K562 (cell line): ENCODE measurements around the gene UBR4. TPM values are rescaled to one million over a fixed set of nuclear protein-coding genes. Genes with fewer than 3 reads are reported as not detected.

Experiments
- CAMTA2 ChIP-seq: fragments of 250-450 bp; sonication (Bioruptor Pico); conservative IDR thresholded peaks from 2 replicates; pipeline ENCODE4 v1.5.1; 2022
- CEBPB ChIP-seq: fragments of 450-650 bp; IDR thresholded peaks from 2 replicates; pipeline ENCODE4 v1.6.1; 2016; ENCODE audit warnings: missing genetic modification characterization, missing compliant biosample characterization
- ERF ChIP-seq: fragments of 450-650 bp; formaldehyde crosslinking; IDR thresholded peaks from 2 replicates; pipeline ENCODE4 v1.4.0; 2020; ENCODE audit warnings: mild to moderate bottlenecking, mixed read lengths
- FOXK2 ChIP-seq, 2 experiments: fragments of 450-650 bp; IDR thresholded peaks in 1 of 2; conservative IDR thresholded peaks in 1 of 2; 2 replicates each; pipeline ENCODE4 v1.6.1; 2016; ENCODE audit warnings: low read depth in 2 of 2, mild to moderate bottlenecking in 1 of 2
- HINFP ChIP-seq: fragments of 450-650 bp; conservative IDR thresholded peaks from 2 replicates; pipeline ENCODE4 v1.6.1; 2016; ENCODE audit warnings: missing genetic modification characterization, low read depth, mild to moderate bottlenecking, control low read depth, missing compliant biosample characterization
- MAFK ChIP-seq: IDR thresholded peaks from 2 replicates; pipeline ENCODE4 v1.6.1; 2011; ENCODE audit warnings: low read length, improper control_type of control experiment
- MTA1 ChIP-seq: fragments of 450-650 bp; IDR thresholded peaks from 2 replicates; pipeline ENCODE4 v1.6.1; 2017; ENCODE audit warnings: borderline replicate concordance
- MTA2 ChIP-seq: fragments of 450-650 bp; IDR thresholded peaks from 2 replicates; pipeline ENCODE4 v1.6.1; 2016; ENCODE audit warnings: low read depth
- NCOA1 ChIP-seq: fragments of 450-650 bp; IDR thresholded peaks from 2 replicates; pipeline ENCODE4 v1.6.1; 2016; ENCODE audit warnings: low read depth
- NFE2 ChIP-seq: IDR thresholded peaks from 2 replicates; pipeline ENCODE4 v1.6.1; 2014; ENCODE audit warnings: antibody characterized with exemption, low read depth
- NR2C2 ChIP-seq, 2 experiments: fragments of 200-800 bp in 1 of 2; sonication (Bioruptor generic) in 1 of 2; sonication (generic) in 1 of 2; formaldehyde crosslinking in 1 of 2; IDR thresholded peaks; 2 replicates each; pipeline versions ENCODE4 v1.6.1 to v1.8.0; 2016 to 2022; ENCODE audit warnings: mild to moderate bottlenecking in 1 of 2, missing compliant biosample characterization in 1 of 2, missing genetic modification characterization in 1 of 2, missing genetic modification reagents in 1 of 2
- RBBP5 ChIP-seq: fragments of 200-600 bp; sonication (generic); IDR thresholded peaks from 2 replicates; pipeline ENCODE4 v1.6.1; 2012; ENCODE audit warnings: borderline replicate concordance, mild to moderate bottlenecking, low read length, control low read depth, inconsistent platforms; ENCODE audit not compliant: insufficient read depth, poor library complexity, severe bottlenecking
- RBM22 ChIP-seq: fragments of 200-400 bp; formaldehyde crosslinking; IDR thresholded peaks from 2 replicates; pipeline ENCODE4 v1.6.1; 2018; ENCODE audit warnings: low read length, low read depth; ENCODE audit not compliant: poor library complexity, severe bottlenecking
- SUPT5H ChIP-seq: fragments of 450-650 bp; IDR thresholded peaks from 2 replicates; pipeline ENCODE4 v1.6.1; 2016
- THRA ChIP-seq: fragments of 450-650 bp; IDR thresholded peaks from 2 replicates; pipeline ENCODE4 v1.6.1; 2017; ENCODE audit warnings: mild to moderate bottlenecking, moderate library complexity
- TRIM25 ChIP-seq: fragments of 450-650 bp; IDR thresholded peaks from 2 replicates; pipeline ENCODE4 v1.7.0; 2016; ENCODE audit warnings: borderline replicate concordance
- U2AF1 ChIP-seq: fragments of 200-400 bp; formaldehyde crosslinking; optimal IDR thresholded peaks from 2 replicates; pipeline ENCODE3; 2017; ENCODE audit warnings: mild to moderate bottlenecking, low read depth, low read length, moderate library complexity
- ZFX ChIP-seq: sonication (generic); formaldehyde crosslinking; IDR thresholded peaks from 2 replicates; pipeline ENCODE4 v1.8.0; 2022; ENCODE audit warnings: mild to moderate bottlenecking, missing genetic modification reagents, moderate library complexity
- ZNF124 ChIP-seq: sonication (generic); formaldehyde crosslinking; IDR thresholded peaks from 2 replicates; pipeline ENCODE4 v1.8.1; 2022; ENCODE audit warnings: missing genetic modification reagents
- ZNF347 ChIP-seq: fragments of 450-650 bp; formaldehyde crosslinking; IDR thresholded peaks from 2 replicates; pipeline ENCODE4 v1.4.0; 2020; ENCODE audit warnings: low read depth, mild to moderate bottlenecking, moderate library complexity
- ZNF408 ChIP-seq: fragments of 250-450 bp; sonication (Bioruptor Pico); IDR thresholded peaks from 2 replicates; pipeline ENCODE4 v1.4.0; 2020; ENCODE audit warnings: low read depth, mild to moderate bottlenecking, moderate library complexity
- ZNF699 ChIP-seq: fragments of 250-450 bp; sonication (Bioruptor Pico); IDR thresholded peaks from 2 replicates; pipeline ENCODE4 v1.8.0; 2021; ENCODE audit warnings: mild to moderate bottlenecking, moderate library complexity; ENCODE audit not compliant: insufficient replicate concordance
- polyA plus RNA-seq, 8 experiments: library from polyadenylated mRNA; depleted of rRNA in 4 of 8; stranded (reverse) in 5 of 8; unstranded in 3 of 8; fragments of >200 nt; fragmentation: Nextera tagmentation in 2 of 8; fragmentation: Illumina TruSeq in 1 of 8; extraction: Ambion mirVana in 2 of 8; extraction: Trizol in 1 of 8; gene quantifications; 2 replicates each; pipeline versions ENCODE4 v1.2.1 to v1.2.3, GENCODE V29; 2011 to 2014; ENCODE audit warnings: inconsistent platforms in 1 of 8, missing spikeins in 1 of 8
- total RNA-seq, 7 experiments: library from RNA; depleted of rRNA in 6 of 7; stranded (reverse); fragments of >200 nt in 6 of 7; fragmentation: Illumina TruSeq in 2 of 7; extraction: Trizol in 2 of 7; gene quantifications; 2 replicates each; pipeline versions ENCODE4 v1.2.1 to v1.2.3, GENCODE V29; 2011 to 2021; ENCODE audit warnings: low replicate concordance in 1 of 7

UBR4 gene
- total and polyA plus RNA-seq, 9 of the 15 experiments (the other 6 are each of a cell fraction or from before 2014, with no cell fraction given) = 55.4 to 277 (median 123) TPM

DNA sequence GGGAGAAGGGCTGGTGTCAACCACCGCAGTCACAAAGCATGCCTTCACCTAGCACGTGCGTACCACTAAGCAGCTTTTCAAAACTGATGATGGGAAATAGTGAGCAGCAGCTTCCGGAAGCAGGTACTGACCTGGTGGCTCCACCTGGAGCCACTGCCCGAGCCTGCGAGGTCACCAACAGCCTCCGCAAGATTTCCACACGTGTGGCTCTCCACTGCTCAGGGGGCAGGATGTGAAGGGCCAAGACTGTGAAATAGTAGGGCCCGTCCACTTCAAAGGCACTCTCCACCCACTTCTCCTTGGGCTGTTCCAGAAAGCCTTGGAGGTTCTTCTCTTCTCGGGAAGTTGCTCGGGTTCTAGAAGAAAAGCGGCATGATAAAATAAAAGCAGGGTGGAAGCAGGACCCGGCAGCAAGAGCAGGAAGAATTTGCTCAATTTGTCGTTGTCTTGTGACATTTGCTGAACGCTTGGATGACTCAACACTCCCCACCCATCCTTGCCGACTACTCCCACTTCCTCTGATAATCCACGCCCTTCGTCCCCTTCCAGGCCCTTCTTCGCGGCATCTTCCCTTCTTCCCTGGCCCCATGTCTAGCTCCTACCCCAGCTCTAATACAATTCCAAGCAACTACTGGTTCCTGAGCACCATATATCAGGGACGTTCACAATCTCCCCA lies 128.7 kb downstream of the UBR4 start (continued):
- TF ChIP-seq ZNF124 (CRISPR knock-in tag) = no peak
- no peak for TF ChIP-seq TRIM25
- TF ChIP-seq MAFK = peak; percentile 65; the same call in 1 of the 2 replicates
- TF ChIP-seq ZFX (CRISPR knock-in tag) = peak; percentile 48; the same call in 1 of the 2 replicates
- TF ChIP-seq THRA = no peak
- TF ChIP-seq NCOA1 = no peak
- no peak; a peak in 1 of 4 replicates for TF ChIP-seq FOXK2 (conservative IDR thresholded peaks at IDR 0.05 in 1 of 2, IDR thresholded peaks at IDR 0.05 in 1 of 2; ENCODE audit: low read depth in 2 of 2)
- TF ChIP-seq RBM22 = no peak
- TF ChIP-seq ERF (CRISPR knock-in tag) = no peak; the same call in 1 of the 2 replicates
- peak; percentile 55; the same call in 1 of the 2 replicates for TF ChIP-seq SUPT5H
- TF ChIP-seq MTA1 = peak; percentile 28; the same call in 1 of the 2 replicates
- TF ChIP-seq CAMTA2 (CRISPR knock-in tag) = no peak
- TF ChIP-seq CEBPB (tag) = peak; percentile 93
- TF ChIP-seq U2AF1 = no peak
- no peak for TF ChIP-seq HINFP (tag)
- no peak for TF ChIP-seq ZNF699
- TF ChIP-seq NR2C2 (CRISPR knock-in tag; IDR thresholded peaks at IDR 0.05) = no peak; the same call in 1 of the 2 replicates
- TF ChIP-seq NR2C2 (tag; IDR thresholded peaks at IDR 0.05) = peak; percentile 56
- peak; percentile 87 for TF ChIP-seq NFE2
- peak; percentile 49 for TF ChIP-seq RBBP5
- 0 out of 2 replicates have a peak, but pooled peaks have one; percentile 17 for TF ChIP-seq ZNF347 (CRISPR knock-in tag)
- TF ChIP-seq ZNF408 (CRISPR knock-in tag) = no peak
- TF ChIP-seq MTA2 = no peak; the same call in 1 of the 2 replicates
